ENCODE measurements around the gene SEC14L5.

DNA sequence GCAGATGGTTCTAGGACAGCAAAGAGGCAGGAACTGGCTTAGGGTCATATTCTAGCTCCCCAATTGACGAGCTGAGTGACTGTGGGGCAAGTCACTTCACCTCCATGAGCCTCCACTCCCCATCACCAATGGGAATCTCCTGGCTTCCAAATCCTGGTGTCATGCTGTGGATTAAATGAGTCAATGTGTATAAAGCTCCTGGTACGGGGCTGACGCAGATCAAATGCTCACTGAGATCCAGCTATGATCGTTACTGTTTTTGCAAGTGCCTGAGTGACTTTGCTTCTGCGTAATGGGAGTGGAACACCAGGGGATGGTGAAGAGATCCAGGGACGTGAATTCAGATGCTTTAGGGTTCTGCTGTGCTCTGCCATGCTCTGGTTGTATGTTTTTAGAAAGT is 2.4 kb downstream of the SEC14L5 start:
- TF ChIP-seq KAT7 (CRISPR knock-in tag; IDR thresholded peaks at IDR 0.05; ENCODE audit: borderline replicate concordance) (no peak), ETV6 (CRISPR knock-in tag; IDR thresholded peaks at IDR 0.05) (no peak)
- TF ChIP-seq, protein P1, sequence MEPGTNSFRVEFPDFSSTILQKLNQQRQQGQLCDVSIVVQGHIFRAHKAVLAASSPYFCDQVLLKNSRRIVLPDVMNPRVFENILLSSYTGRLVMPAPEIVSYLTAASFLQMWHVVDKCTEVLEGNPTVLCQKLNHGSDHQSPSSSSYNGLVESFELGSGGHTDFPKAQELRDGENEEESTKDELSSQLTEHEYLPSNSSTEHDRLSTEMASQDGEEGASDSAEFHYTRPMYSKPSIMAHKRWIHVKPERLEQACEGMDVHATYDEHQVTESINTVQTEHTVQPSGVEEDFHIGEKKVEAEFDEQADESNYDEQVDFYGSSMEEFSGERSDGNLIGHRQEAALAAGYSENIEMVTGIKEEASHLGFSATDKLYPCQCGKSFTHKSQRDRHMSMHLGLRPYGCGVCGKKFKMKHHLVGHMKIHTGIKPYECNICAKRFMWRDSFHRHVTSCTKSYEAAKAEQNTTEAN (CRISPR knock-in tag; IDR thresholded peaks at IDR 0.05): no peak
